Measurements from ENCODE around the gene PARD3.

The PARD3 gene

GRCh38 chr10:34111179-34111578 lies 703.9 kb downstream of the PARD3 start:
- TF ChIP-seq, protein P1, sequence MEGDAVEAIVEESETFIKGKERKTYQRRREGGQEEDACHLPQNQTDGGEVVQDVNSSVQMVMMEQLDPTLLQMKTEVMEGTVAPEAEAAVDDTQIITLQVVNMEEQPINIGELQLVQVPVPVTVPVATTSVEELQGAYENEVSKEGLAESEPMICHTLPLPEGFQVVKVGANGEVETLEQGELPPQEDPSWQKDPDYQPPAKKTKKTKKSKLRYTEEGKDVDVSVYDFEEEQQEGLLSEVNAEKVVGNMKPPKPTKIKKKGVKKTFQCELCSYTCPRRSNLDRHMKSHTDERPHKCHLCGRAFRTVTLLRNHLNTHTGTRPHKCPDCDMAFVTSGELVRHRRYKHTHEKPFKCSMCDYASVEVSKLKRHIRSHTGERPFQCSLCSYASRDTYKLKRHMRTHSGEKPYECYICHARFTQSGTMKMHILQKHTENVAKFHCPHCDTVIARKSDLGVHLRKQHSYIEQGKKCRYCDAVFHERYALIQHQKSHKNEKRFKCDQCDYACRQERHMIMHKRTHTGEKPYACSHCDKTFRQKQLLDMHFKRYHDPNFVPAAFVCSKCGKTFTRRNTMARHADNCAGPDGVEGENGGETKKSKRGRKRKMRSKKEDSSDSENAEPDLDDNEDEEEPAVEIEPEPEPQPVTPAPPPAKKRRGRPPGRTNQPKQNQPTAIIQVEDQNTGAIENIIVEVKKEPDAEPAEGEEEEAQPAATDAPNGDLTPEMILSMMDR (IDR thresholded peaks at IDR 0.05), result no peak

- TF ChIP-seq, protein P1 (IDR thresholded peaks at IDR 0.05), result no peak
Measured at GRCh38 chr10:34109952-34110702, 705.0 kb downstream of the PARD3 start.

- TF ChIP-seq, protein P1 (IDR thresholded peaks at IDR 0.05), result no peak
Measured at GRCh38 chr10:34109495-34109894, 705.6 kb downstream of the PARD3 start.

DNA sequence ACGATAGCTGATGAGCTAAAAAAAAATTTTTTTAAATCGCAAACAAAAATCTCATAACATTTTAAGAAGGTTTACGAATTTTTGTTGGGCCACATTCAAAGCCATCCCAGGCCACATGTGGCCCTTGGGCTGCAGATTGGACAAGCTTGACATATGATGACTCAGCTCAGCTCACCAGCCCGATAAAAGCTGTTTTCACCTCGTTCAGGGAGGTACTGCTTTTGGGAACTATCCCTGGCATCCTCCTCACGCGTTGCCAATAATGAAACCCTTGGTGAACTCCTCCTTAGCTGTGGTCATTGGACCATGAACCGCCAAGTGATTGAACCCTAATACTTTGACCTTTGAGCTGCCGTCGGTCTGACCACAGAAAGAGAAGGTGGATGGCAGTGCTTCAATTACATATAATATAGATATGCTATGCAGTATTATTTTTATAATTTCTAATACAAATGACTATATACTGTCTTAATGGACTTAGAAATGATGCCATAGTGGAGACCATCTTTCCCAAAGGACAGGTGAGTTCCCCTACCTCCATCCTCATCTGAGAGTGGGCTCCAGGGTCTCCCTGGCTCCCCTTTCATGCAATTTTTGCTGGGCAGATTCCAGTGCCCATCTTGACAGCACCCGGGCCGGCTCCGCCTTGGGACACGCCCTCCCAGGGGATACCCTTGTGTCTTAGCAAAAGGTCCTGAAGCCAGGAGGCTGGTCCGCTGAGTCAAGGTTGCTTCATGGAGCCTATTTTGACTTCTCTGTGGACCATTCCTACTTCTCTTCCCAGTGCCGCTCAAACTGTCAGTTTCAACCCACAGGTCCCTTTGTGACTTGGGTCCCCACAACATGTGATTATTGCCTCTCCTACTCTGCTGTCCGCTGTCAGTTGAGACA lies 707.2 kb downstream of the PARD3 start:
- TF ChIP-seq, protein P1 (IDR thresholded peaks at IDR 0.05), result no peak

DNA sequence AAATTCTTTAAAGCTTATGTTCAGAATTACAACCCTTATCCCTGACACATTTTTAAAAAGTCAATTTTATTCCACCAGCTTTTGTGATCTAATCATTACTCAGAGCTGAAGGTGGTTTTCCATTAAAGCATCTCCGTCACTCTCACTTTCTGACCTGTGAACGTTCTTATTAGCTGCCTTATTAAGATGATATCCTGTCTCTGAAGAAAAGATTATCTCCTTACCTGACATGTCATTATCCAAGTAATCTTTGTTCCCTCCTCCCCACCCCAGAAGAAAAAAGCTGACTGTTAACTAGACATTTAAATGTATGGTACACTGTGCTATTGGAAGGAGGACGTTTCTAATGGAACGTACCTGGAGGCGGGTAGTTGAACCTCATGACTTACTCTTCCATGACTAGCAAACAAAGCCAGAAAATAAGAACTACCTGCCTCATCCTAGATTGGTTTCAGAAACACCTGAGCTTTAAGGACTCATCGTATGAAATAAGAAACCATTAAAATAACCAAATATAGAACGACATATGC lies 708.7 kb downstream of the PARD3 start:
- TF ChIP-seq, protein P1 (IDR thresholded peaks at IDR 0.05), result no peak

DNA sequence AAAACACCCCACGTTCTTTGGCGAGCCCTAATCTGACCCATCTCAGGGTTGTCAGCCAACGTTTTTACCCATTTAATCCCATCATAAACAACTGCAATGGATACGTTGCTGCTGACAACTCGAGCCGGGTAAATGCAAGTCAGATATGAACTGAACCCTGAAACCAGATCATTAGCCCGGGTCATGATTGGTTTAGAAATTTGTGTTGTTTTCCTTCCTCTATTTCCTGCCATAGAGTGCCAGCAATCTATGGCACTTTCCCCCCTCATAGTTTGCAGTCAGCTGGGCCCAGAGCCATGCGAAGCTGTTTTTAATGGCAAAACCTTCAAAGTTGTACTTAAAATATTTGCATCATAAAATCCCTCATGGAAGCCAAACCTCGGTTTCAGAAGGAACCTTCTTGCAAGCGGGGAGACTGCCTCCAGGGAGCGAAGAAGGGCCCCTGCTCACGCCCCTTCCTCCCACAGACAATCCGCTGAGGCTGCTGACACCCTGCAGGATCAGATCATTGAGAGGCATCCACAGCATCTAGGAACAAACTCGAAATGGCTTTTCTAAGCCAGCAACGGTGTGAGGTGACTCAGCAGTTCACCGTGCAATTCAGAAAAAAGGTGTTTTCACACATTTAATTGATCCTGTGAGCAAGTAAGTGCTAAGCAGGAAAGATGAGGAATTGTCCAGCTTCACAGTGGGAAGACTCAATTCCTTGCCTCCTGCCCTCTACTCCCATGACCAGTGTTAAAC lies 710.1 kb downstream of the PARD3 start:
- TF ChIP-seq, protein P1 (IDR thresholded peaks at IDR 0.05), result no peak

GRCh38 chr10:34102893-34103506 lies 712.1 kb downstream of the PARD3 start:
- TF ChIP-seq, protein P1 (IDR thresholded peaks at IDR 0.05), result no peak

Measured in LNCAP (cell line).